Transverse colon (tissue), 4 donors: ENCODE data around the gene HNRNPUL2.
A peak's percentile ranks its signal among the peaks of the same experiment; 100 is the strongest.

Experiments
- POLR2A ChIP-seq: fragments of 450-650 bp; IDR thresholded peaks from one replicate; pipeline ENCODE4 v1.6.1; 2016; ENCODE audit warnings: antibody characterized with exemption, mild to moderate bottlenecking, moderate library complexity
- POLR2AphosphoS5 ChIP-seq, 3 donors: sonication (generic); formaldehyde crosslinking; IDR thresholded peaks; one replicate each; pipeline ENCODE4 v1.6.1; 2016; ENCODE audit warnings: antibody characterized with exemption in 3 of 3
- TF ChIP-seq, protein P1 (sequence below), 5 experiments: fragments of 200-600 bp in 3 of 5; fragments of 450-650 bp in 2 of 5; sonication (generic) in 3 of 5; IDR thresholded peaks; 1 replicate in 2 of 5; 2 replicates in 3 of 5; pipeline ENCODE4 v1.5.1; 2016 to 2017; ENCODE audit warnings: antibody characterized with exemption in 5 of 5, inconsistent platforms in 3 of 5, mild to moderate bottlenecking in 2 of 5, moderate library complexity in 1 of 5

DNA sequence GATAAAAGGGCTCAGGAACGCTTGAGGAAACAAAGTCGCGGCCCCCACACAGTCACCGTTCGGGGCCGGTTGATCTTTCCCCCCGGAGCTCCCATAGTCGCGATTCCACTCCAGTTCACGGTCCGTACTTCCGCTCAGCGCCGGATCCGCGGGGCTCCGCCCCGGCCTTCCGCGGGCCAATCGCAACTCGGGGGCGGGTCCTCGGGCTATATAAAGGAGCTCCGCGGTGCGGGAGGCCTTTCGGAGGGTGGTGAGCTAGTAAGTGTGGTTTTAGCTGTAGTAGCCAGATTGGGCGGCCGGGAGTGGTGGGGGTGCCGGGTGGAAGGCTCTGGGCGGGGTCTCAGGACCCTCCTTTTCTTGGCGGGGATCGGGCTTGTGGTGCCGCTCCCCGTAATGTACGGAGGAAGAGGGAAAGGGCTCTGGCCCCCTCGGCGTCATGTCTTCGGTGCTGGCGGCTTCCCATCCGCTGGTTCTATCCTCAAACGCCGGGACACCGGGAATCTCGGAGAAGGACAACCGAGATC lies 62.1 kb downstream of the HNRNPUL2 start, which contains the start of the genes C11orf98 and CSKMT:
- TF ChIP-seq, protein P1, sequence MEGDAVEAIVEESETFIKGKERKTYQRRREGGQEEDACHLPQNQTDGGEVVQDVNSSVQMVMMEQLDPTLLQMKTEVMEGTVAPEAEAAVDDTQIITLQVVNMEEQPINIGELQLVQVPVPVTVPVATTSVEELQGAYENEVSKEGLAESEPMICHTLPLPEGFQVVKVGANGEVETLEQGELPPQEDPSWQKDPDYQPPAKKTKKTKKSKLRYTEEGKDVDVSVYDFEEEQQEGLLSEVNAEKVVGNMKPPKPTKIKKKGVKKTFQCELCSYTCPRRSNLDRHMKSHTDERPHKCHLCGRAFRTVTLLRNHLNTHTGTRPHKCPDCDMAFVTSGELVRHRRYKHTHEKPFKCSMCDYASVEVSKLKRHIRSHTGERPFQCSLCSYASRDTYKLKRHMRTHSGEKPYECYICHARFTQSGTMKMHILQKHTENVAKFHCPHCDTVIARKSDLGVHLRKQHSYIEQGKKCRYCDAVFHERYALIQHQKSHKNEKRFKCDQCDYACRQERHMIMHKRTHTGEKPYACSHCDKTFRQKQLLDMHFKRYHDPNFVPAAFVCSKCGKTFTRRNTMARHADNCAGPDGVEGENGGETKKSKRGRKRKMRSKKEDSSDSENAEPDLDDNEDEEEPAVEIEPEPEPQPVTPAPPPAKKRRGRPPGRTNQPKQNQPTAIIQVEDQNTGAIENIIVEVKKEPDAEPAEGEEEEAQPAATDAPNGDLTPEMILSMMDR (IDR thresholded peaks at IDR 0.05): no peak
- TF ChIP-seq POLR2A (peak; percentile 99), POLR2AphosphoS5 (IDR thresholded peaks at IDR 0.05) (peak; percentile 98 to 100 (median 100))
